SK-N-SH (cell line): ENCODE data around the gene ZNF23. TPM values are rescaled to one million over a fixed set of nuclear protein-coding genes. Genes with fewer than 3 reads are reported as not detected.
"Not testable (repeated sequence)": the region's sequence is repeated elsewhere in the genome, so short reads cannot be mapped to it uniquely, and the experiment has no call there.

Experiments
- CTCF ChIA-PET: fragments of 300-600, 350-600 bp; formaldehyde crosslinking; extraction: SDS; loops from one replicate; lab custom pipeline; 2021; lab: Yijun Ruan, JAX
- POLR2A ChIA-PET: fragments of 350-600 bp; sonication (Branson Sonifier 250); formaldehyde crosslinking; extraction: SDS; loops from one replicate; lab custom pipeline; 2020; ENCODE audit warnings: antibody characterized with exemption, inconsistent platforms; lab: Yijun Ruan, JAX
- DNase-seq: peaks from one replicate; pipeline ENCODE4 v3.0.0; 2012
- H2AFZ ChIP-seq: fragments of 200-600 bp; sonication (generic); 2 replicates; pipeline ENCODE4 v1.8.1; 2016; ENCODE audit warnings: antibody characterized with exemption, mild to moderate bottlenecking, low read depth
- H3F3A ChIP-seq: fragments of 200-600 bp; sonication (generic); replicated peaks from 2 replicates; pipeline ENCODE3; 2016; ENCODE audit warnings: antibody characterized with exemption, mild to moderate bottlenecking; ENCODE audit not compliant: insufficient read depth
- H3K27ac ChIP-seq, 2 experiments: fragments of 200-500 bp in 1 of 2; fragments of 200-600 bp in 1 of 2; sonication (Bioruptor generic) in 1 of 2; sonication (generic), shearing (Covaris generic) in 1 of 2; 2 replicates each; pipeline versions ENCODE4 v1.5.1 to v1.6.1; 2014 to 2016; ENCODE audit warnings: low read depth in 2 of 2, inconsistent platforms in 1 of 2, low read length in 1 of 2, mild to moderate bottlenecking in 1 of 2, mixed read lengths in 1 of 2
- H3K27me3 ChIP-seq: fragments of 200-600 bp; sonication (generic), shearing (Covaris generic); 2 replicates; pipeline ENCODE4 v1.6.1; 2016; ENCODE audit warnings: mixed run types; ENCODE audit not compliant: insufficient read depth
- H3K36me3 ChIP-seq, 2 experiments: fragments of 200-500 bp in 1 of 2; fragments of 200-600 bp in 1 of 2; sonication (Bioruptor generic) in 1 of 2; sonication (generic) in 1 of 2; replicated peaks in 1 of 2; 2 replicates each; pipeline versions ENCODE3 to v1.5.1; 2014 to 2016; ENCODE audit warnings: low read length in 1 of 2, mild to moderate bottlenecking in 1 of 2; ENCODE audit not compliant: insufficient read depth in 2 of 2, control insufficient read depth in 1 of 2
- H3K4me1 ChIP-seq, 2 experiments: fragments of 200-500 bp in 1 of 2; fragments of 200-600 bp in 1 of 2; sonication (Bioruptor generic) in 1 of 2; sonication (generic), shearing (Covaris generic) in 1 of 2; 2 replicates each; pipeline versions ENCODE4 v1.5.1 to v1.6.1; 2014 to 2016; ENCODE audit warnings: low read depth in 1 of 2, low read length in 1 of 2, mixed run types in 1 of 2; ENCODE audit not compliant: insufficient read depth in 2 of 2, control insufficient read depth in 1 of 2
- H3K4me2 ChIP-seq: fragments of 200-600 bp; sonication (generic), shearing (Covaris generic); 2 replicates; pipeline ENCODE4 v1.6.1; 2017; ENCODE audit warnings: mixed run types
- H3K4me3 ChIP-seq, 2 experiments: fragments of 200-500 bp in 1 of 2; fragments of 200-600 bp in 1 of 2; sonication (Bioruptor generic) in 1 of 2; sonication (generic), shearing (Covaris generic) in 1 of 2; 2 replicates each; pipeline versions ENCODE4 v1.5.1 to v1.8.1; 2014 to 2016; ENCODE audit warnings: low read depth in 2 of 2, inconsistent platforms in 1 of 2, low read length in 1 of 2, mild to moderate bottlenecking in 1 of 2, mixed read lengths in 1 of 2, moderate library complexity in 1 of 2
- H3K79me2 ChIP-seq: fragments of 200-600 bp; sonication (generic); 2 replicates; pipeline ENCODE4 v1.8.1; 2017; ENCODE audit warnings: mild to moderate bottlenecking; ENCODE audit not compliant: insufficient read depth
- H3K9ac ChIP-seq: fragments of 200-600 bp; sonication (generic); 2 replicates; pipeline ENCODE4 v1.6.1; 2017; ENCODE audit warnings: mixed run types
- H3K9me2 ChIP-seq: fragments of 200-600 bp; sonication (generic); 2 replicates; pipeline ENCODE4 v1.6.1; 2017; ENCODE audit warnings: mixed run types
- H3K9me3 ChIP-seq: fragments of 200-600 bp; sonication (generic); 2 replicates; pipeline ENCODE4 v1.6.1; 2017; ENCODE audit warnings: mixed run types, mild to moderate bottlenecking, moderate library complexity
- H4K20me1 ChIP-seq: fragments of 200-600 bp; sonication (generic); 2 replicates; pipeline ENCODE4 v1.6.1; 2017; ENCODE audit warnings: mild to moderate bottlenecking, mixed run types; ENCODE audit not compliant: insufficient read depth
- EP300 ChIP-seq, 2 experiments: IDR thresholded peaks; 2 replicates each; pipeline versions ENCODE4 v1.4.0 to v1.6.1; 2012; ENCODE audit warnings: borderline replicate concordance in 1 of 2, low read depth in 1 of 2, low read length in 1 of 2
- FOSL2 ChIP-seq: IDR thresholded peaks from 2 replicates; pipeline ENCODE4 v1.4.0; 2012; ENCODE audit warnings: low read depth, mild to moderate bottlenecking, moderate library complexity, borderline replicate concordance
- FOXM1 ChIP-seq: IDR thresholded peaks from 2 replicates; pipeline ENCODE4 v1.4.0; 2012; ENCODE audit warnings: low read depth, mild to moderate bottlenecking
- GATA2 ChIP-seq: sonication (generic); formaldehyde crosslinking; IDR thresholded peaks from 2 replicates; pipeline ENCODE4 v1.5.0; 2020; ENCODE audit warnings: mild to moderate bottlenecking, missing genetic modification reagents
- JUND ChIP-seq: IDR thresholded peaks from 2 replicates; pipeline ENCODE4 v1.4.0; 2012
- MEF2A ChIP-seq: IDR thresholded peaks from 2 replicates; pipeline ENCODE4 v1.4.0; 2012; ENCODE audit warnings: low read depth, borderline replicate concordance
- MXI1 ChIP-seq: IDR thresholded peaks from 2 replicates; pipeline ENCODE4 v1.6.1; 2012; ENCODE audit warnings: mild to moderate bottlenecking, low read depth, low read length, improper control_type of control experiment
- NRF1 ChIP-seq: IDR thresholded peaks from 2 replicates; pipeline ENCODE4 v1.6.1; 2012; ENCODE audit warnings: low read depth, mild to moderate bottlenecking, low read length
- POLR2AphosphoS5 ChIP-seq: IDR thresholded peaks from 2 replicates; pipeline ENCODE4 v1.6.1; 2012; ENCODE audit warnings: low read depth, low read length
- RCOR1 ChIP-seq: fragments of 150-350 bp; IDR thresholded peaks from 2 replicates; pipeline ENCODE4 v1.6.1; 2017; ENCODE audit warnings: antibody characterized with exemption, low read length
- TAF1 ChIP-seq: IDR thresholded peaks from 2 replicates; pipeline ENCODE4 v1.6.1; 2012; ENCODE audit warnings: low read depth, mild to moderate bottlenecking, low read length, moderate library complexity, borderline replicate concordance
- TCF12 ChIP-seq: IDR thresholded peaks from 2 replicates; pipeline ENCODE4 v1.4.0; 2012
- YY1 ChIP-seq: IDR thresholded peaks from 2 replicates; pipeline ENCODE4 v1.4.0; 2012; ENCODE audit warnings: low read depth, mild to moderate bottlenecking
- WGBS: methylation state at CpG from one replicate; pipeline ENCODE4 v1.1.6; 2017; ENCODE audit warnings: low lambda C conversion rate; 5-methylcytosine and 5-hydroxymethylcytosine counted together
- polyA plus RNA-seq, 3 experiments: library from polyadenylated mRNA; depleted of rRNA; stranded (reverse); fragments of >200 nt; gene quantifications; 2 replicates each; pipeline ENCODE4 v1.2.3, GENCODE V29; 2012
- TF ChIP-seq, protein P1 (sequence below): IDR thresholded peaks from 2 replicates; pipeline ENCODE4 v1.6.1; 2012; ENCODE audit warnings: mild to moderate bottlenecking, low read depth, low read length, moderate library complexity
- TF ChIP-seq, protein P2 (sequence below): fragments of 150-350 bp; IDR thresholded peaks from 2 replicates; pipeline ENCODE4 v1.6.1; 2017; ENCODE audit warnings: antibody characterized with exemption, low read length, low read depth, borderline replicate concordance
- TF ChIP-seq, protein P3 (sequence below): IDR thresholded peaks from 2 replicates; pipeline ENCODE4; 2012
- TF ChIP-seq, protein P4 (sequence below): IDR thresholded peaks from 2 replicates; pipeline ENCODE4 v1.4.0; 2012; ENCODE audit warnings: low read depth

The ZNF23 gene
- polyA plus RNA-seq, 1 of the 3 experiments (the other 2 are of a cell fraction), result 7.3 TPM

DNA sequence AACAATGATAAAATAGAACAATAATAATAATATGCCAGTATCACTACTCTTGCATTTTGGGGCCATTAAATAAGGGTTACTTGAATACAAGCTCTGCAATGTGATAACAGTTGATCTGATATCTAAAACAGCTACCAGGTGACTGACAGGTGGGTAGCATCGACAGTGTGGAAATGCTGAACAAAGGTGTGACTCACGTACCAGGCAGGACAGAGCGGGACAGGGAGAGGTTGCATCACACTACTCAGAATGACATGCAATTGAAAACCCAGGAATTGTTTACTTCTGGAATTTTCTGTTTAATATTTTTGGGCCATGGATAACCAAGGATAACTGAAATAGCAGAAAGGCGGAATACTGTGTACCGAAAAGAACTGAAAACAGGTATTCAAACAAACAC is 42.9 kb upstream of the ZNF23 start:
- H2AFZ ChIP-seq, result no peak overlapping the region
- no peaks in the 10 kb centered on the region for H3K9me3 ChIP-seq
- no peak overlapping the region for H3K4me2 ChIP-seq
- H3K4me3 ChIP-seq, result no peak overlapping the region
- H3K27ac ChIP-seq, result no peak overlapping the region
- CTCF ChIA-PET, result interaction anchor here (3.6 kb wide), 1 partner anchor 92 kb away, joined by 11 read pairs; no protein-coding TSS in a partner anchor
- no peaks in the 10 kb centered on the region for H3K79me2 ChIP-seq
- no peak for DNase-seq
- no peaks in the 10 kb centered on the region for H3K9me2 ChIP-seq
- POLR2A ChIA-PET, result no interaction called here
- H3K27me3 ChIP-seq, result no peaks in the 10 kb centered on the region; the same call in 1 of the 2 replicates
- no peaks in the 10 kb centered on the region for H3K36me3 ChIP-seq
- TF ChIP-seq FOSL2 (no peak), FOXM1 (no peak), MXI1 (no peak), RCOR1 (no peak), TCF12 (no peak), POLR2AphosphoS5 (no peak), JUND (no peak), NRF1 (no peak)
- TF ChIP-seq, protein P1, sequence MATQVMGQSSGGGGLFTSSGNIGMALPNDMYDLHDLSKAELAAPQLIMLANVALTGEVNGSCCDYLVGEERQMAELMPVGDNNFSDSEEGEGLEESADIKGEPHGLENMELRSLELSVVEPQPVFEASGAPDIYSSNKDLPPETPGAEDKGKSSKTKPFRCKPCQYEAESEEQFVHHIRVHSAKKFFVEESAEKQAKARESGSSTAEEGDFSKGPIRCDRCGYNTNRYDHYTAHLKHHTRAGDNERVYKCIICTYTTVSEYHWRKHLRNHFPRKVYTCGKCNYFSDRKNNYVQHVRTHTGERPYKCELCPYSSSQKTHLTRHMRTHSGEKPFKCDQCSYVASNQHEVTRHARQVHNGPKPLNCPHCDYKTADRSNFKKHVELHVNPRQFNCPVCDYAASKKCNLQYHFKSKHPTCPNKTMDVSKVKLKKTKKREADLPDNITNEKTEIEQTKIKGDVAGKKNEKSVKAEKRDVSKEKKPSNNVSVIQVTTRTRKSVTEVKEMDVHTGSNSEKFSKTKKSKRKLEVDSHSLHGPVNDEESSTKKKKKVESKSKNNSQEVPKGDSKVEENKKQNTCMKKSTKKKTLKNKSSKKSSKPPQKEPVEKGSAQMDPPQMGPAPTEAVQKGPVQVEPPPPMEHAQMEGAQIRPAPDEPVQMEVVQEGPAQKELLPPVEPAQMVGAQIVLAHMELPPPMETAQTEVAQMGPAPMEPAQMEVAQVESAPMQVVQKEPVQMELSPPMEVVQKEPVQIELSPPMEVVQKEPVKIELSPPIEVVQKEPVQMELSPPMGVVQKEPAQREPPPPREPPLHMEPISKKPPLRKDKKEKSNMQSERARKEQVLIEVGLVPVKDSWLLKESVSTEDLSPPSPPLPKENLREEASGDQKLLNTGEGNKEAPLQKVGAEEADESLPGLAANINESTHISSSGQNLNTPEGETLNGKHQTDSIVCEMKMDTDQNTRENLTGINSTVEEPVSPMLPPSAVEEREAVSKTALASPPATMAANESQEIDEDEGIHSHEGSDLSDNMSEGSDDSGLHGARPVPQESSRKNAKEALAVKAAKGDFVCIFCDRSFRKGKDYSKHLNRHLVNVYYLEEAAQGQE, result no peak
- TF ChIP-seq, all 33 proteins: peak for 0
- no peaks in the 10 kb centered on the region for H3K4me1 ChIP-seq
- H3F3A ChIP-seq, result no peaks in the 10 kb centered on the region
- H4K20me1 ChIP-seq, result no peaks in the 10 kb centered on the region
- H3K9ac ChIP-seq, result no peak overlapping the region
- 52% methylated on average over 5 of the region's 5 CpGs for WGBS

DNA sequence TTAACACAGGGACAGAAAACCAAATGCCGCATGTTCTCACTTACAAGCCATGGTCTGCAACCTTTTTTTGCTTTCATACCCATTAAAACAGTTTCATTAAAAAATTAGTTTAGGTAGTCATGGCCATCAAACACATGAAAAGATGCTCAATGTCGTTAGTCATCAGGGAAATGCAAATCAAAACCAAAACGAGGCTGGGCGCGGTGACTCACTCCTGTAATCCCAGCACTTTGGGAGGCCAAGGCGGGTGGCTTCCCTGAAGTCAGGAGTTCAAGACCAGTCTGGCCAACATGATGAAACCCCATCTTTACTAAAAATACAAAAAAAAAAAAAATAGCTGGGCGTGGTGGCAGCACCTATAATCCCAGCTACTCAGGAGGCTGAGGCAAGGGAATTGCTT is 42.0 kb upstream of the ZNF23 start:
- H3K9ac ChIP-seq, H3K9me3 ChIP-seq, POLR2A ChIA-PET, H3F3A ChIP-seq, H2AFZ ChIP-seq, H3K27ac ChIP-seq, H3K27me3 ChIP-seq, H3K9me2 ChIP-seq, H3K4me1 ChIP-seq, H4K20me1 ChIP-seq, H3K79me2 ChIP-seq, H3K4me2 ChIP-seq, H3K4me3 ChIP-seq, H3K36me3 ChIP-seq, DNase-seq: not testable (repeated sequence)
- CTCF ChIA-PET, result interaction anchor here (1.3 to 8.2 kb wide), 2 partner anchors 92 to 107 kb away, joined by 5 to 162 read pairs; no protein-coding TSS in a partner anchor
- 32% methylated on average over 7 of the region's 7 CpGs for WGBS

DNA sequence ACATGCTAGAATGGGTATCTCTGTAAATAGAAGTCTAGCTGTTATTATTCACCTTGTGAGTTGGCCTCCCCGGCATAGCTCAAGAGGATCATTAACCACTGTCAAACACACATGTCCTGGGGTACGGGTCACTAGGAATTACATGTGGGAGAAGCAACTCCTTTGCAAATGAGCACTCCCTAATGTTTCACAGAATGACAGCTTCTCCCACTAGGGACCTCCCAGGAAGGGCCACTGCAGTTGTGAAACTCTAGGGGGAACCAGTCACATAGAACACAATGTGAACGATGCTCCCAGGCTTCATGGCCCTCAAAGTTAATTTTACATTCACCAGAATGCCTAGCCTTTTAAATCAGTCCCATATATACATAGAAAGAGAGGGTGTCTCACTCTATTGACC is 39.5 kb upstream of the ZNF23 start:
- Histone ChIP-seq H4K20me1 (no peaks in the 10 kb centered on the region), H3K9me3 (no peaks in the 10 kb centered on the region), H3K9ac (no peak overlapping the region), H3K79me2 (no peaks in the 10 kb centered on the region)
- 15% methylated on average over 3 of the region's 3 CpGs for WGBS
- TF ChIP-seq YY1, result no peak
- TF ChIP-seq, protein P2, sequence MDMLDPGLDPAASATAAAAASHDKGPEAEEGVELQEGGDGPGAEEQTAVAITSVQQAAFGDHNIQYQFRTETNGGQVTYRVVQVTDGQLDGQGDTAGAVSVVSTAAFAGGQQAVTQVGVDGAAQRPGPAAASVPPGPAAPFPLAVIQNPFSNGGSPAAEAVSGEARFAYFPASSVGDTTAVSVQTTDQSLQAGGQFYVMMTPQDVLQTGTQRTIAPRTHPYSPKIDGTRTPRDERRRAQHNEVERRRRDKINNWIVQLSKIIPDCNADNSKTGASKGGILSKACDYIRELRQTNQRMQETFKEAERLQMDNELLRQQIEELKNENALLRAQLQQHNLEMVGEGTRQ, result no peak
- TF ChIP-seq EP300 (IDR thresholded peaks at IDR 0.05; ENCODE audit: borderline replicate concordance in 1 of 2, low read depth in 1 of 2, low read length in 1 of 2), result no peak
- TF ChIP-seq, protein P3, sequence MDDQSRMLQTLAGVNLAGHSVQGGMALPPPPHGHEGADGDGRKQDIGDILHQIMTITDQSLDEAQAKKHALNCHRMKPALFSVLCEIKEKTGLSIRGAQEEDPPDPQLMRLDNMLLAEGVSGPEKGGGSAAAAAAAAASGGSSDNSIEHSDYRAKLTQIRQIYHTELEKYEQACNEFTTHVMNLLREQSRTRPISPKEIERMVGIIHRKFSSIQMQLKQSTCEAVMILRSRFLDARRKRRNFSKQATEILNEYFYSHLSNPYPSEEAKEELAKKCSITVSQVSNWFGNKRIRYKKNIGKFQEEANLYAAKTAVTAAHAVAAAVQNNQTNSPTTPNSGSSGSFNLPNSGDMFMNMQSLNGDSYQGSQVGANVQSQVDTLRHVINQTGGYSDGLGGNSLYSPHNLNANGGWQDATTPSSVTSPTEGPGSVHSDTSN, result no peak
- no peak for TF ChIP-seq MEF2A
- TF ChIP-seq, protein P4, sequence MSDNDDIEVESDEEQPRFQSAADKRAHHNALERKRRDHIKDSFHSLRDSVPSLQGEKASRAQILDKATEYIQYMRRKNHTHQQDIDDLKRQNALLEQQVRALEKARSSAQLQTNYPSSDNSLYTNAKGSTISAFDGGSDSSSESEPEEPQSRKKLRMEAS, result no peak
- TF ChIP-seq GATA2 (CRISPR knock-in tag), result no peak
- TF ChIP-seq TAF1, result no peak
- TF ChIP-seq, all 33 proteins: peak for 0
- Histone ChIP-seq H3K4me2 (no peak overlapping the region), H3K9me2 (no peaks in the 10 kb centered on the region), H3F3A (no peaks in the 10 kb centered on the region), H3K27me3 (no peaks in the 10 kb centered on the region; the same call in 1 of the 2 replicates), H3K36me3 (no peaks in the 10 kb centered on the region), H3K4me1 (no peaks in the 10 kb centered on the region), H3K27ac (no peak overlapping the region), H2AFZ (no peak overlapping the region), H3K4me3 (no peak overlapping the region)
- POLR2A ChIA-PET, result no interaction called here
- DNase-seq, result no peak
- CTCF ChIA-PET, result interaction anchor here (0.8 to 8.2 kb wide), 11 partner anchors 8 to 460 kb away, joined by 3 to 162 read pairs (median 4); no protein-coding TSS in a partner anchor
